HAP-1 (cell line): ENCODE results near the gene PAQR9.

Source experiments
- DNase-seq, 2 experiments: peaks; one replicate each; pipeline ENCODE4 v3.0.0-alpha.2; 2016 to 2020; ENCODE audit warnings: low spot score in 2 of 2
- H3K27me3 ChIP-seq: fragments of 250-450 bp; sonication (Bioruptor Pico); 2 replicates; pipeline ENCODE4 v1.5.1; 2020; ENCODE audit warnings: low read depth, mild to moderate bottlenecking, moderate library complexity
- H3K36me3 ChIP-seq: fragments of 250-450 bp; sonication (Bioruptor Pico); replicated peaks from 2 replicates; pipeline ENCODE4 v1.5.1; 2020; ENCODE audit warnings: mild to moderate bottlenecking
- H3K4me1 ChIP-seq: fragments of 250-450 bp; sonication (Bioruptor Pico); 2 replicates; pipeline ENCODE4 v1.5.1; 2020; ENCODE audit warnings: mild to moderate bottlenecking
- H3K4me3 ChIP-seq: fragments of 250-450 bp; sonication (Bioruptor Pico); 2 replicates; pipeline ENCODE4 v1.5.1; 2020; ENCODE audit warnings: mild to moderate bottlenecking, moderate library complexity
- H3K9me3 ChIP-seq: fragments of 250-450 bp; sonication (Bioruptor Pico); 2 replicates; pipeline ENCODE4 v1.5.1; 2020; ENCODE audit warnings: mild to moderate bottlenecking, moderate library complexity
- in situ Hi-C: fragments of 300-500 bp; cut with MboI; formaldehyde crosslinking; loops from 3 replicates; pipeline ENCODE4 v1.14.3; 2020; ENCODE audit warnings: low sequenced_read_pairs, inconsistent platforms, mixed read lengths

Gene PAQR9

GRCh38 chr3:142913432-142913831 lies 50.0 kb downstream of the PAQR9 start:
- in situ Hi-C loops: no loop called here
- DNase-seq: no peak
- Histone ChIP-seq H3K4me1 (no peaks in the 10 kb centered on the region), H3K27me3 (no peaks in the 10 kb centered on the region), H3K4me3 (no peak overlapping the region), H3K9me3 (no peaks in the 10 kb centered on the region), H3K36me3 (no peaks in the 10 kb centered on the region)

DNA sequence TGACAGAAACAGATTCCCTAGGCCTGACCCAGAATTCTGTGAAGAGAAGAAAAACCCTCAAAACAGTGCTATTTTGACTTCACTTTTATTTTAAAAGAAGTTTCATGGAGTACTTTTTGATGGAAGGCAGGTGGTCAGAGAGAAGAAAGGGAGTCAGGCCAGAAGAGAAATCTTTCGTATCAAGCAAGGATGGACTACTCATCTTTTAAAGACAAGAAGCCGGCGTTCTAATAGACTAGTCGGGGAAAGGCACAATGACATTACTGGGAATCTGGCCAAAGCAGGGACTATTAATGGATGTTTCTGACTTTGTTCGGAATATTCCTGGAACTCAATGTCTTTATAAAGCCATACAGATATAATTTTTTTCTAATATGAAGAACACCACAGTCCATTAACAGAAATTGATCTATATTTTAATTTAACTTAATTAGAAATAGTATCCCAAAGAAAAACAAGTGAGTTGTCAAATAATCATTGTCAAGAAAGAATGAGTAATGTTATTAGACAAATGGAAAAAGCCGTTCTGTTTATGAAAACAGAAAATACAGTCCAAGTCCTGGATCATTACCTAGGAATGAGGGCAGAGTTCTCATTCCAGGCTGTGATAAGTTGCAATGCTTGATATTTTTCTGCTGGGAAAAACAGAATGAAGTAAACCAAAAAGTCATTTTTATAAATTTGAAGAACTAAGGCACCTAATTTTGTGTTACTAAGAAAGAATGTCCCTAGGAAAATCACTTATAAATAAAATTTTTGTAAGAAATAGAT lies 50.9 kb downstream of the PAQR9 start:
- in situ Hi-C loops: no loop called here
- Histone ChIP-seq H3K4me3 (no peak overlapping the region), H3K27me3 (no peaks in the 10 kb centered on the region), H3K4me1 (no peaks in the 10 kb centered on the region), H3K9me3 (no peaks in the 10 kb centered on the region), H3K36me3 (no peaks in the 10 kb centered on the region)
- DNase-seq: no peak
